IMR-90 (cell line): ENCODE results near the gene R3HDM4. TPM values are rescaled to one million over a fixed set of nuclear protein-coding genes. Genes with fewer than 3 reads are reported as not detected.

Source experiments
- ATAC-seq: fragments of 200-7000 bp; cut with Tn5 transposase; 2 replicates; pipeline ENCODE4 v1.9.1; 2020; ENCODE audit warnings: low read depth, mild to moderate bottlenecking, moderate library complexity
- BruUV-seq: library from RNA; stranded (reverse); fragments of 400-500 nt; replicated peaks from 2 replicates; lab custom pipeline; 2021; lab: Mats Ljungman, UMichigan
- CTCF ChIA-PET: fragments of 300-600 bp; formaldehyde crosslinking; extraction: SDS; loops from one replicate; lab custom pipeline; 2021; ENCODE audit warnings: antibody characterized with exemption; lab: Yijun Ruan, JAX
- POLR2A ChIA-PET: fragments of 300-600 bp; sonication (Branson Sonifier 250); formaldehyde crosslinking; loops from one replicate; lab custom pipeline; 2022; ENCODE audit warnings: antibody characterized with exemption; ENCODE audit not compliant: unreplicated experiment; lab: Charles Lee
- DNase-seq: peaks from one replicate; pipeline ENCODE4 v3.0.0; 2013
- H2AFZ ChIP-seq: replicated peaks from 2 replicates; pipeline ENCODE3; 2013; ENCODE audit warnings: low read length, mild to moderate bottlenecking; ENCODE audit not compliant: poor library complexity
- H2AK5ac ChIP-seq: 2 replicates; pipeline ENCODE4 v1.6.1; 2013; ENCODE audit warnings: low read depth, low read length, inconsistent platforms
- H2AK9ac ChIP-seq: replicated peaks from 2 replicates; pipeline ENCODE3; 2013; ENCODE audit warnings: mild to moderate bottlenecking, low read depth, low read length, moderate library complexity; ENCODE audit not compliant: poor library complexity
- H2BK120ac ChIP-seq: 2 replicates; pipeline ENCODE4 v1.6.1; 2013; ENCODE audit warnings: low read depth, low read length, inconsistent platforms
- H2BK15ac ChIP-seq: 3 replicates; pipeline ENCODE4 v1.6.1; 2013; ENCODE audit warnings: low read depth, low read length, inconsistent platforms
- H2BK20ac ChIP-seq: 2 replicates; pipeline ENCODE4 v1.6.1; 2013; ENCODE audit warnings: low read depth, mild to moderate bottlenecking, inconsistent platforms, low read length, moderate library complexity
- H2BK5ac ChIP-seq: 2 replicates; pipeline ENCODE4 v1.6.1; 2013; ENCODE audit warnings: mild to moderate bottlenecking, low read depth, low read length, inconsistent platforms; ENCODE audit not compliant: poor library complexity, severe bottlenecking
- H3K14ac ChIP-seq: replicated peaks from 2 replicates; pipeline ENCODE4 v1.6.1; 2013; ENCODE audit warnings: low read depth, low read length, inconsistent platforms
- H3K18ac ChIP-seq: 2 replicates; pipeline ENCODE4 v1.6.1; 2013; ENCODE audit warnings: low read depth, low read length, control low read depth
- H3K23ac ChIP-seq: 2 replicates; pipeline ENCODE4 v1.6.1; 2013; ENCODE audit warnings: low read depth, low read length, inconsistent platforms
- H3K27ac ChIP-seq: 2 replicates; pipeline ENCODE4 v1.5.1; 2013; ENCODE audit warnings: mild to moderate bottlenecking, control low read depth, low read length; ENCODE audit not compliant: insufficient read depth
- H3K27me3 ChIP-seq: 2 replicates; pipeline ENCODE4 v1.6.1; 2013; ENCODE audit warnings: low read length; ENCODE audit not compliant: control insufficient read depth, insufficient read depth
- H3K36me3 ChIP-seq: 2 replicates; pipeline ENCODE4 v1.6.1; 2013; ENCODE audit warnings: low read length, mixed read lengths; ENCODE audit not compliant: control insufficient read depth, insufficient read depth
- H3K4ac ChIP-seq: 2 replicates; pipeline ENCODE4 v1.6.1; 2013; ENCODE audit warnings: low read depth, low read length, inconsistent platforms
- H3K4me1 ChIP-seq: 2 replicates; pipeline ENCODE4 v1.6.1; 2013; ENCODE audit warnings: low read length, mixed read lengths; ENCODE audit not compliant: control insufficient read depth, insufficient read depth
- H3K4me2 ChIP-seq: 2 replicates; pipeline ENCODE4 v1.6.1; 2013; ENCODE audit warnings: low read depth, mild to moderate bottlenecking, control low read depth, low read length, moderate library complexity
- H3K4me3 ChIP-seq: 2 replicates; pipeline ENCODE4 v1.5.1; 2013; ENCODE audit warnings: low read depth, mild to moderate bottlenecking, control low read depth, low read length, moderate library complexity; ENCODE audit not compliant: insufficient read depth
- H3K56ac ChIP-seq: 2 replicates; pipeline ENCODE4 v1.6.1; 2013; ENCODE audit warnings: low read length, inconsistent platforms; ENCODE audit not compliant: insufficient read depth; ENCODE audit errors: extremely low read depth
- H3K79me1 ChIP-seq, 2 experiments: 2 replicates each; pipeline ENCODE4 v1.6.1; 2013; ENCODE audit warnings: low read length in 2 of 2, inconsistent platforms in 1 of 2, low read depth in 1 of 2
- H3K9ac ChIP-seq: 2 replicates; pipeline ENCODE4 v1.6.1; 2013; ENCODE audit warnings: low read depth, low read length, control low read depth
- H3K9me1 ChIP-seq: 2 replicates; pipeline ENCODE4 v1.6.1; 2013; ENCODE audit warnings: low read length, inconsistent platforms; ENCODE audit not compliant: insufficient read depth
- H3K9me3 ChIP-seq: 2 replicates; pipeline ENCODE4 v1.6.1; 2013; ENCODE audit warnings: low read length; ENCODE audit not compliant: control insufficient read depth, insufficient read depth
- H4K20me1 ChIP-seq: 2 replicates; pipeline ENCODE4 v1.6.1; 2013; ENCODE audit warnings: low read length, inconsistent platforms; ENCODE audit not compliant: insufficient read depth
- H4K5ac ChIP-seq: 2 replicates; pipeline ENCODE4 v1.6.1; 2013; ENCODE audit warnings: mild to moderate bottlenecking, low read depth, low read length, control low read depth
- H4K8ac ChIP-seq, 2 experiments: 2 replicates each; pipeline ENCODE4 v1.6.1; 2013; ENCODE audit warnings: low read depth in 2 of 2, low read length in 2 of 2, control low read depth in 1 of 2, inconsistent platforms in 1 of 2
- H4K91ac ChIP-seq: 2 replicates; pipeline ENCODE4 v1.6.1; 2013; ENCODE audit warnings: low read depth, low read length, inconsistent platforms; ENCODE audit not compliant: insufficient read depth
- CHD1 ChIP-seq: IDR thresholded peaks from 2 replicates; pipeline ENCODE4 v1.6.1; 2012; ENCODE audit warnings: low read depth, low read length, improper control_type of control experiment
- WGBS, 2 experiments: methylation state at CpG; one replicate each; pipeline versions ENCODE4 v1.1.5 to v1.1.7; 2013; ENCODE audit warnings: missing lambda C conversion rate in 2 of 2; ENCODE audit not compliant: insufficient read length in 1 of 2; ENCODE audit errors: extremely low coverage in 2 of 2; 5-methylcytosine and 5-hydroxymethylcytosine counted together
- dilution Hi-C: fragments of 300-500 bp; cut with HindIII; formaldehyde crosslinking; loops from one replicate; pipeline ENCODE4 v1.14.3; 2018; ENCODE audit warnings: low sequenced_read_pairs; ENCODE audit not compliant: unreplicated experiment
- in situ Hi-C: fragments of 300-500 bp; cut with MboI; formaldehyde crosslinking; loops from 3 replicates; pipeline ENCODE4 v1.14.3; 2019; ENCODE audit warnings: low sequenced_read_pairs, inconsistent platforms, mixed read lengths
- intact Hi-C: fragments of 100-400 bp; cut with micrococcal nuclease; formaldehyde crosslinking; loops from 2 replicates; pipeline ENCODE4 v1.10.0; 2022
- polyA plus RNA-seq, 3 experiments: library from polyadenylated mRNA; depleted of rRNA; stranded (reverse); fragments of >200 nt; gene quantifications; 2 replicates each; pipeline ENCODE4 v1.2.3, GENCODE V29; 2012; ENCODE audit warnings: low replicate concordance in 1 of 3
- total RNA-seq: library from RNA; depleted of rRNA; stranded (reverse); fragments of >200 nt; gene quantifications from 2 replicates; pipeline ENCODE4 v1.2.3, GENCODE V29; 2012

Gene R3HDM4
- total and polyA plus RNA-seq, 2 of the 4 experiments (the other 2 are of a cell fraction), result 9.0 to 51.5 TPM

DNA sequence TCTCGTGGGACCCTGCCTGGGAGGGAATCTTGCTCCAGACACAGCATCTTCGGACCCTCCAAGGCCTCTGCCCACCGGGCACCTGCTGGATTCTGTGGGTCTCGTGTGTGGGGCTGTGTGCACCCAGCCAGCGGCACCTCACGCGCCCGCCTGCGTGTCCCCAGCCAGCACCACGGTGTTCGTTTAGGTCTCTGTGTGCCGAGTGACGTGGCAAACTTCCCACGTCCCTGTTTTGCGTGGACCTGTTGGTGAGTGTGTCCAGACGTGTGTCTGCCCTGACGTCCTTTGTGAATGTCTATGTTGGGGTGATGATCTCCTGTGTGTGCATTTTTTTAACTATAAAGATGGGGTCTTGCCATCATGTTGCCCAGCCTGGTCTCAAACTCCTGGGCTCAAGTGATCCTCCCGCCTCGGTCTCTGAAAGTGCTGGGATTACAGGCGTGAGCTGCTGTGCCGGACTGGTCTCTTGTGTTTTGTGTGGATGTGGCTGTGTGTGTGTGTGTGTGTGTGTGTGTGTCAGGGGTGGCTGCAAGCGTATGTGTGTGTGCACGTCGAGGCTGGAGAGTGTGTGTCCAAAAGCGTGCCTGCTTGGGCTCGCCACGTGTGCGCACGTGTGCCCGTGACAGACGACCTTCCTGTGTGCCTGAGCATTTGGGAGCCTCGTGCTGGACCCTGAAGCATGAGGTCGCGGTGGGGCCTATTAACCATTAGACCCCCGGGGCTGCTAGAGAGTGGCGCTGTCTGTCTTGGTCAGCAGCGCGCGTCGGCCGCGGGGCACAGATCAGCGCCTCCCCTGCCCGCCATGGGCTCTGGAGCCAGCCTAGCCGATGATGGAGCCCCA is 28.5 kb upstream of the R3HDM4 start:
- ChIA-PET POLR2A (no interaction called here), CTCF (no interaction called here)
- H3K4me1 ChIP-seq, result peaks cover 9% of the 10 kb centered on the region; the same call in 1 of the 2 replicates
- H2BK15ac ChIP-seq, result 0 out of 3 replicates have a peak overlapping the region, but pooled peaks have one; percentile 40
- no peaks in the 10 kb centered on the region for H3K27me3 ChIP-seq
- no peak overlapping the region for H3K18ac ChIP-seq
- WGBS, 2 experiments, result 90% methylated on average over 34 of the region's 45 CpGs; no CpG with 5 or more reads in 1 of the 2 experiments
- intact Hi-C loops (no loop called here), dilution Hi-C loops (no loop called here), in situ Hi-C loops (no loop called here)
- H4K20me1 ChIP-seq, result peaks cover 91% of the 10 kb centered on the region
- peak overlapping the region; percentile 62 for H4K91ac ChIP-seq
- H4K5ac ChIP-seq, result no peak overlapping the region
- DNase-seq, result no peak
- no TSS peak for BruUV-seq
- peaks cover 17% of the 10 kb centered on the region for H3K9me1 ChIP-seq
- H2AK9ac ChIP-seq, result peak overlapping the region; percentile 82
- no peak overlapping the region for H3K56ac ChIP-seq
- no peak overlapping the region for H3K4me3 ChIP-seq
- H3K79me1 ChIP-seq, result peaks cover 17 to 78% of the 10 kb centered on the region in 2 experiments
- peaks cover 48% of the 10 kb centered on the region for H3K36me3 ChIP-seq
- H2AK5ac ChIP-seq, result peak overlapping the region; percentile 96
- ATAC-seq, result no peak
- H4K8ac ChIP-seq, result peak overlapping the region; percentile 51 to 65; a peak in 2 of 4 replicates
- peak overlapping the region; percentile 1; the same call in 1 of the 2 replicates for H3K14ac ChIP-seq
- H2AFZ ChIP-seq, result no peak overlapping the region
- H3K27ac ChIP-seq, result peak overlapping the region; percentile 23; the same call in 1 of the 2 replicates
- no peak overlapping the region for H2BK20ac ChIP-seq
- H3K9ac ChIP-seq, result no peak overlapping the region; the same call in 1 of the 2 replicates
- 0 out of 2 replicates have a peak overlapping the region, but pooled peaks have one; percentile 14 for H2BK120ac ChIP-seq
- H2BK5ac ChIP-seq, result peak overlapping the region; percentile 60
- peak overlapping the region; percentile 4 for H3K4ac ChIP-seq
- no peaks in the 10 kb centered on the region for H3K9me3 ChIP-seq
- TF ChIP-seq CHD1, result no peak
- H3K4me2 ChIP-seq, result no peak overlapping the region; the same call in 1 of the 2 replicates
- H3K23ac ChIP-seq, result no peak overlapping the region
